D721Med (cell line): Measurements from ENCODE around the gene AMN.

Experiments used
- DNase-seq: peaks from one replicate; pipeline ENCODE4 v3.0.0; 2011; ENCODE audit warnings: low spot score; ENCODE audit not compliant: insufficient read length
- FAIRE-seq: peaks from 2 replicates; lab custom pipeline; 2011; peaks lifted over from hg19 to GRCh38; lab: Jason Lieb, UNC
- CTCF ChIP-seq: IDR thresholded peaks from 2 replicates; pipeline ENCODE4 v1.5.1; 2012; ENCODE audit warnings: mild to moderate bottlenecking, control low read depth; ENCODE audit not compliant: insufficient read depth; ENCODE audit errors: missing control alignments

Gene AMN

GRCh38 chr14:102882226-102882906 lies 40.1 kb upstream of the AMN start:
- FAIRE-seq (no peak), DNase-seq (no peak)
- no peak for TF ChIP-seq CTCF

- FAIRE-seq (no peak), DNase-seq (no peak)
- no peak for TF ChIP-seq CTCF
Measured at GRCh38 chr14:102883089-102883541, 39.3 kb upstream of the AMN start.

GRCh38 chr14:102883554-102883953 lies 38.9 kb upstream of the AMN start:
- DNase-seq, result no peak
- no peak for FAIRE-seq
- TF ChIP-seq CTCF, result no peak

- TF ChIP-seq CTCF, result no peak
- FAIRE-seq (no peak), DNase-seq (no peak)
Measured at GRCh38 chr14:102885737-102886447, 36.6 kb upstream of the AMN start.

- FAIRE-seq (no peak), DNase-seq (no peak)
- TF ChIP-seq CTCF, result no peak
Measured at GRCh38 chr14:102888748-102889147, 33.7 kb upstream of the AMN start.

GRCh38 chr14:102889615-102890014 lies 32.8 kb upstream of the AMN start:
- TF ChIP-seq CTCF, result no peak
- DNase-seq (no peak), FAIRE-seq (no peak)

- DNase-seq (no peak), FAIRE-seq (no peak)
- no peak for TF ChIP-seq CTCF
Measured at GRCh38 chr14:102891111-102891510, 31.4 kb upstream of the AMN start.
